Measurements from ENCODE around the gene C6orf120. TPM values are rescaled to one million over a fixed set of nuclear protein-coding genes. Genes with fewer than 3 reads are reported as not detected.
A peak's percentile ranks its signal among the peaks of the same experiment; 100 is the strongest.

Gene C6orf120
- polyA plus RNA-seq, 2 of the 4 experiments (the other 2 are of a cell fraction) = 13.1 to 14.8 TPM

DNA sequence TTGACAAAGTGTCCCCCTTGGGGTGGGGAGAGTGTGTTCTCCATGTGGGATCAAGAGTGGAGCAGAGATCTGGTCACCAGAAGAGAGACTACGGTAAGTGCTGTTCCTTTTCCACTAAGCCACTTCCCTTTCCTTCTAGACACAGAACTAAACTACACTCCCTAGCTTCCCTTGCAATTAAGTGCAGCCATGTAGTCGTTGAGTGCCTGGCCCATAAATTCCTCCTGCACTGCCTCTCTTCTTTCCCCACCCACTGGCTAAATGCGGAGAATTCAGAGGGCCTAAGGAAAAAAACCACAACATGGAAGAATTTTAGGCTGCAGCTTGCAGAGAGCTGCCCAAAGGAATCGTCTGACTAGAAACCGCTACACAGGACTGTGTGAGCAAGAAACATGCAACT lies 1.6 kb upstream of the C6orf120 start:
- CTCF ChIA-PET = interaction anchor here (0.9 kb wide), 1 partner anchor 36 kb away, joined by 3 read pairs; no protein-coding TSS in a partner anchor
- ATAC-seq = no peak

GRCh38 chr6:169701311-169701953 lies 494 bp upstream of the C6orf120 start:
- ATAC-seq = peak in 1 of 2 experiments; percentile 76; a peak in 3 of 6 replicates
- POLR2A ChIA-PET = interaction anchor here (0.9 to 2.1 kb wide), 4 partner anchors 21 to 409 kb away, joined by 3 to 13 read pairs (median 6); partner anchors contain the start of genes DYNLT2 and ERMARD
- no peak for DNase-seq (ENCODE audit: low read depth in 1 of 2, low spot score in 1 of 2)
- Histone ChIP-seq H3K4me3 (peak overlapping the region; percentile 67), H3K9me3 (no peaks in the 10 kb centered on the region), H3K4me1 (peaks cover 31% of the 10 kb centered on the region), H3K4me2 (peak overlapping the region; percentile 85), H3K27ac (peak overlapping the region; percentile 90 to 100)
- WGBS (ENCODE audit: missing lambda C conversion rate) = 1% methylated on average over 10 of the region's 54 CpGs
- CTCF ChIA-PET = interaction anchor here (0.6 to 1.4 kb wide), 2 partner anchors 10 to 1561 kb away, joined by 3 read pairs; no protein-coding TSS in a partner anchor
- FAIRE-seq = no peak
- no peak for TF ChIP-seq HOXA7 (CRISPR knock-in tag; IDR thresholded peaks at IDR 0.05)
- no peak for TF ChIP-seq SMC3 (IDR thresholded peaks at IDR 0.05)
- TF ChIP-seq KDM5A (IDR thresholded peaks at IDR 0.05) = no peak
- TF ChIP-seq SREBF2 (IDR thresholded peaks at IDR 0.05) = no peak
- no peak for TF ChIP-seq NPAS2 (CRISPR knock-in tag; IDR thresholded peaks at IDR 0.05; ENCODE audit: borderline replicate concordance)
- TF ChIP-seq ZNF302 (CRISPR knock-in tag; IDR thresholded peaks at IDR 0.05) = no peak
- no peak for TF ChIP-seq TFCP2L1 (CRISPR knock-in tag; IDR thresholded peaks at IDR 0.05)
- TF ChIP-seq MAZ (IDR thresholded peaks at IDR 0.05; ENCODE audit: borderline replicate concordance, low read depth, low read length) = no peak
- no peak for TF ChIP-seq EP300 (IDR thresholded peaks at IDR 0.05)
- no peak for TF ChIP-seq POLR2A (IDR thresholded peaks at IDR 0.05; ENCODE audit: low read length)
- TF ChIP-seq PHF8 (IDR thresholded peaks at IDR 0.05; ENCODE audit: borderline replicate concordance, low read depth) = no peak
- TF ChIP-seq HOXB13 (CRISPR knock-in tag; IDR thresholded peaks at IDR 0.05; ENCODE audit: low read depth) = no peak
- TF ChIP-seq, protein P1, sequence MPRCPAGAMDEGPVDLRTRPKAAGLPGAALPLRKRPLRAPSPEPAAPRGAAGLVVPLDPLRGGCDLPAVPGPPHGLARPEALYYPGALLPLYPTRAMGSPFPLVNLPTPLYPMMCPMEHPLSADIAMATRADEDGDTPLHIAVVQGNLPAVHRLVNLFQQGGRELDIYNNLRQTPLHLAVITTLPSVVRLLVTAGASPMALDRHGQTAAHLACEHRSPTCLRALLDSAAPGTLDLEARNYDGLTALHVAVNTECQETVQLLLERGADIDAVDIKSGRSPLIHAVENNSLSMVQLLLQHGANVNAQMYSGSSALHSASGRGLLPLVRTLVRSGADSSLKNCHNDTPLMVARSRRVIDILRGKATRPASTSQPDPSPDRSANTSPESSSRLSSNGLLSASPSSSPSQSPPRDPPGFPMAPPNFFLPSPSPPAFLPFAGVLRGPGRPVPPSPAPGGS (IDR thresholded peaks at IDR 0.05) = no peak
- TF ChIP-seq POLR2AphosphoS2 (conservative IDR thresholded peaks at IDR 0.05; ENCODE audit: low read length) = no peak
- TF ChIP-seq NFE2L2 (conservative IDR thresholded peaks at IDR 0.05; ENCODE audit: low read length) = no peak
- no peak for TF ChIP-seq HES2 (IDR thresholded peaks at IDR 0.05)
- no peak for TF ChIP-seq RCOR1 (IDR thresholded peaks at IDR 0.05; ENCODE audit: low read depth, low read length)

More for the DNA sequence above, 1.6 kb upstream of the C6orf120 start:
- H3K27ac ChIP-seq = peak overlapping the region in 1 of 2 experiments; percentile 12; a peak in 1 of 6 replicates
- peaks cover 4% of the 10 kb centered on the region; the same call in 1 of the 3 replicates for H3K9me3 ChIP-seq
- peak overlapping the region; percentile 85 for H3K4me2 ChIP-seq
- DNase-seq (ENCODE audit: low read depth in 1 of 2, low spot score in 1 of 2) = no peak
- POLR2A ChIA-PET = no interaction called here
- FAIRE-seq = no peak
- no peak for TF ChIP-seq KDM5A (IDR thresholded peaks at IDR 0.05)
- no peak for TF ChIP-seq FOSB (CRISPR knock-in tag; IDR thresholded peaks at IDR 0.05)
- TF ChIP-seq CBX2 (IDR thresholded peaks at IDR 0.05; ENCODE audit: borderline replicate concordance, low read depth) = no peak
- no peak for TF ChIP-seq HOXB5 (CRISPR knock-in tag; IDR thresholded peaks at IDR 0.05)
- TF ChIP-seq HOXA7 (CRISPR knock-in tag; IDR thresholded peaks at IDR 0.05) = no peak
- no peak for TF ChIP-seq FOSL2 (IDR thresholded peaks at IDR 0.05)
- TF ChIP-seq FOSL2 (CRISPR knock-in tag; IDR thresholded peaks at IDR 0.05) = no peak
- TF ChIP-seq CBX8 (IDR thresholded peaks at IDR 0.05) = no peak
- no peak for TF ChIP-seq POLR2AphosphoS2 (conservative IDR thresholded peaks at IDR 0.05; ENCODE audit: low read length)
- no peak for TF ChIP-seq ZFP36 (IDR thresholded peaks at IDR 0.05; ENCODE audit: borderline replicate concordance, partially characterized antibody)
- TF ChIP-seq POLR2A (IDR thresholded peaks at IDR 0.05; ENCODE audit: low read length) = no peak
- TF ChIP-seq, protein P2, sequence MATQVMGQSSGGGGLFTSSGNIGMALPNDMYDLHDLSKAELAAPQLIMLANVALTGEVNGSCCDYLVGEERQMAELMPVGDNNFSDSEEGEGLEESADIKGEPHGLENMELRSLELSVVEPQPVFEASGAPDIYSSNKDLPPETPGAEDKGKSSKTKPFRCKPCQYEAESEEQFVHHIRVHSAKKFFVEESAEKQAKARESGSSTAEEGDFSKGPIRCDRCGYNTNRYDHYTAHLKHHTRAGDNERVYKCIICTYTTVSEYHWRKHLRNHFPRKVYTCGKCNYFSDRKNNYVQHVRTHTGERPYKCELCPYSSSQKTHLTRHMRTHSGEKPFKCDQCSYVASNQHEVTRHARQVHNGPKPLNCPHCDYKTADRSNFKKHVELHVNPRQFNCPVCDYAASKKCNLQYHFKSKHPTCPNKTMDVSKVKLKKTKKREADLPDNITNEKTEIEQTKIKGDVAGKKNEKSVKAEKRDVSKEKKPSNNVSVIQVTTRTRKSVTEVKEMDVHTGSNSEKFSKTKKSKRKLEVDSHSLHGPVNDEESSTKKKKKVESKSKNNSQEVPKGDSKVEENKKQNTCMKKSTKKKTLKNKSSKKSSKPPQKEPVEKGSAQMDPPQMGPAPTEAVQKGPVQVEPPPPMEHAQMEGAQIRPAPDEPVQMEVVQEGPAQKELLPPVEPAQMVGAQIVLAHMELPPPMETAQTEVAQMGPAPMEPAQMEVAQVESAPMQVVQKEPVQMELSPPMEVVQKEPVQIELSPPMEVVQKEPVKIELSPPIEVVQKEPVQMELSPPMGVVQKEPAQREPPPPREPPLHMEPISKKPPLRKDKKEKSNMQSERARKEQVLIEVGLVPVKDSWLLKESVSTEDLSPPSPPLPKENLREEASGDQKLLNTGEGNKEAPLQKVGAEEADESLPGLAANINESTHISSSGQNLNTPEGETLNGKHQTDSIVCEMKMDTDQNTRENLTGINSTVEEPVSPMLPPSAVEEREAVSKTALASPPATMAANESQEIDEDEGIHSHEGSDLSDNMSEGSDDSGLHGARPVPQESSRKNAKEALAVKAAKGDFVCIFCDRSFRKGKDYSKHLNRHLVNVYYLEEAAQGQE (IDR thresholded peaks at IDR 0.05) = no peak
- TF ChIP-seq CEBPB (IDR thresholded peaks at IDR 0.05) = no peak
- TF ChIP-seq NR3C1 (IDR thresholded peaks at IDR 0.05) = no peak
- TF ChIP-seq MAFK (IDR thresholded peaks at IDR 0.05; ENCODE audit: partially characterized antibody) = no peak
- TF ChIP-seq, protein P1 (IDR thresholded peaks at IDR 0.05) = no peak
- no peak for TF ChIP-seq HMGXB4 (CRISPR knock-in tag; IDR thresholded peaks at IDR 0.05; ENCODE audit: borderline replicate concordance)
- no peak for TF ChIP-seq HEYL (CRISPR knock-in tag; IDR thresholded peaks at IDR 0.05)
- no peak overlapping the region; the same call in 2 of the 3 replicates for H3K4me3 ChIP-seq
- peaks cover 27% of the 10 kb centered on the region; the same call in 2 of the 3 replicates for H3K4me1 ChIP-seq
- WGBS (ENCODE audit: missing lambda C conversion rate) = 84% methylated on average over 5 of the region's 5 CpGs
